Activated CD8-positive, alpha-beta T cell treated with anti-CD3 and anti-CD28 coated beads for 36 hours (primary cell): Measurements from ENCODE around the gene RHEX. TPM values are rescaled to one million over a fixed set of nuclear protein-coding genes. Genes with fewer than 3 reads are reported as not detected.

Experiments
- ATAC-seq: fragments of 200-7000 bp; cut with Tn5 transposase; one replicate; pipeline ENCODE4 v1.10.0; 2021; ENCODE audit warnings: mild to moderate bottlenecking, moderate library complexity
- CTCF ChIA-PET: fragments of 350-600 bp; sonication (Branson Sonifier 250); formaldehyde crosslinking; loops from one replicate; lab custom pipeline; 2021; ENCODE audit warnings: antibody characterized with exemption; lab: Charles Lee
- POLR2A ChIA-PET: fragments of 350-600 bp; sonication (Branson Sonifier 250); formaldehyde crosslinking; loops from one replicate; lab custom pipeline; 2021; ENCODE audit warnings: antibody characterized with exemption; lab: Charles Lee
- DNase-seq: peaks from one replicate; pipeline ENCODE4 v3.0.0-alpha.2; 2020
- H3K27ac Mint-ChIP-seq: one replicate; pipeline ENCODE4 v1.8.0; 2021; ENCODE audit warnings: mild to moderate bottlenecking, mixed read lengths
- H3K27me3 Mint-ChIP-seq: one replicate; pipeline ENCODE4 v1.8.0; 2021; ENCODE audit warnings: mixed read lengths
- H3K36me3 Mint-ChIP-seq: one replicate; pipeline ENCODE4 v1.8.0; 2021; ENCODE audit warnings: low read depth, mixed read lengths
- H3K4me1 Mint-ChIP-seq: one replicate; pipeline ENCODE4 v1.8.0; 2021; ENCODE audit warnings: low read depth, mixed read lengths
- H3K4me3 Mint-ChIP-seq: one replicate; pipeline ENCODE4 v1.8.0; 2021; ENCODE audit warnings: mild to moderate bottlenecking, moderate library complexity, mixed read lengths
- H3K9me3 Mint-ChIP-seq: one replicate; pipeline ENCODE4 v1.8.0; 2021; ENCODE audit warnings: mixed read lengths
- CTCF ChIP-seq: fragments of 200-600 bp; IDR thresholded peaks from one replicate; pipeline ENCODE4 v1.8.0; 2022; ENCODE audit warnings: antibody characterized with exemption, mild to moderate bottlenecking
- intact Hi-C: fragments of 100-400 bp; cut with micrococcal nuclease; formaldehyde crosslinking; loops from one replicate; pipeline ENCODE4 v1.10.0; 2022
- total RNA-seq, 2 experiments: library from RNA; stranded (reverse); gene quantifications; one replicate each; pipeline ENCODE4 v1.2.3, GENCODE V29; 2021

RHEX gene
- total RNA-seq, 2 experiments from 2014 or later, result not detected

GRCh38 chr1:206087091-206087490, 34.1 kb downstream of the RHEX start:
- Mint-ChIP-seq H3K27me3 (peaks cover 1% of the 10 kb centered on the region), H3K36me3 (no peaks in the 10 kb centered on the region), H3K9me3 (no peaks in the 10 kb centered on the region), H3K4me1 (no peaks in the 10 kb centered on the region), H3K27ac (no peak overlapping the region), H3K4me3 (no peak overlapping the region)
- DNase-seq (no peak), ATAC-seq (no peak)
- no peak for TF ChIP-seq CTCF
- ChIA-PET POLR2A (no interaction called here), CTCF (interaction anchor here (0.6 to 1.1 kb wide), 2 partner anchors 109 to 362 kb away, joined by 3 read pairs; no protein-coding TSS in a partner anchor)
- intact Hi-C loops, result no loop called here

- Mint-ChIP-seq H3K9me3 (no peaks in the 10 kb centered on the region), H3K36me3 (no peaks in the 10 kb centered on the region), H3K27me3 (peaks cover 5% of the 10 kb centered on the region), H3K27ac (no peak overlapping the region), H3K4me3 (no peak overlapping the region), H3K4me1 (no peaks in the 10 kb centered on the region)
- TF ChIP-seq CTCF, result no peak
- intact Hi-C loops, result no loop called here
- CTCF ChIA-PET, result no interaction called here
- POLR2A ChIA-PET, result no interaction called here
- ATAC-seq, result no peak
- DNase-seq, result no peak
Observed at GRCh38 chr1:206089341-206089740, 36.4 kb downstream of the RHEX start.

GRCh38 chr1:206094024-206094423, 41.1 kb downstream of the RHEX start:
- Mint-ChIP-seq H3K36me3 (no peaks in the 10 kb centered on the region), H3K27me3 (peaks cover 15% of the 10 kb centered on the region), H3K9me3 (no peaks in the 10 kb centered on the region), H3K4me1 (no peaks in the 10 kb centered on the region), H3K27ac (no peak overlapping the region), H3K4me3 (no peak overlapping the region)
- intact Hi-C loops, result no loop called here
- ATAC-seq (no peak), DNase-seq (no peak)
- POLR2A ChIA-PET, result no interaction called here
- CTCF ChIA-PET, result interaction anchor here (4.4 kb wide), 1 partner anchor 64 kb away, joined by 22 read pairs; no protein-coding TSS in a partner anchor
- TF ChIP-seq CTCF, result no peak

- Mint-ChIP-seq H3K36me3 (no peaks in the 10 kb centered on the region), H3K27me3 (peaks cover 17% of the 10 kb centered on the region), H3K9me3 (no peaks in the 10 kb centered on the region), H3K27ac (no peak overlapping the region), H3K4me1 (no peaks in the 10 kb centered on the region), H3K4me3 (no peak overlapping the region)
- ATAC-seq, result no peak
- intact Hi-C loops, result no loop called here
- TF ChIP-seq CTCF, result no peak
- CTCF ChIA-PET, result interaction anchor here (1.1 to 1.8 kb wide), 3 partner anchors 8 to 67 kb away, joined by 3 to 6 read pairs (median 5); no protein-coding TSS in a partner anchor
- POLR2A ChIA-PET, result no interaction called here
- no peak for DNase-seq
Observed at GRCh38 chr1:206097381-206097780, 44.4 kb downstream of the RHEX start.

- POLR2A ChIA-PET, result no interaction called here
- Mint-ChIP-seq H3K27ac (no peak overlapping the region), H3K4me1 (no peaks in the 10 kb centered on the region), H3K9me3 (no peaks in the 10 kb centered on the region), H3K4me3 (no peak overlapping the region), H3K27me3 (peaks cover 17% of the 10 kb centered on the region), H3K36me3 (no peaks in the 10 kb centered on the region)
- intact Hi-C loops, result no loop called here
- no peak for TF ChIP-seq CTCF
- DNase-seq, result no peak
- CTCF ChIA-PET, result interaction anchor here (0.8 to 1.8 kb wide), 3 partner anchors 7 to 121 kb away, joined by 3 to 6 read pairs (median 5); no protein-coding TSS in a partner anchor
- no peak for ATAC-seq
Observed at GRCh38 chr1:206098242-206098919, 45.4 kb downstream of the RHEX start.
